IMR-90 (cell line): ENCODE measurements around the gene PSEN1. TPM values are rescaled to one million over a fixed set of nuclear protein-coding genes. Genes with fewer than 3 reads are reported as not detected.

Experiments used
- ATAC-seq: fragments of 200-7000 bp; cut with Tn5 transposase; 2 replicates; pipeline ENCODE4 v1.9.1; 2020; ENCODE audit warnings: low read depth, mild to moderate bottlenecking, moderate library complexity
- BruUV-seq: library from RNA; stranded (reverse); fragments of 400-500 nt; replicated peaks from 2 replicates; lab custom pipeline; 2021; lab: Mats Ljungman, UMichigan
- CTCF ChIA-PET: fragments of 300-600 bp; formaldehyde crosslinking; extraction: SDS; loops from one replicate; lab custom pipeline; 2021; ENCODE audit warnings: antibody characterized with exemption; lab: Yijun Ruan, JAX
- POLR2A ChIA-PET: fragments of 300-600 bp; sonication (Branson Sonifier 250); formaldehyde crosslinking; loops from one replicate; lab custom pipeline; 2022; ENCODE audit warnings: antibody characterized with exemption; ENCODE audit not compliant: unreplicated experiment; lab: Charles Lee
- DNase-seq: peaks from one replicate; pipeline ENCODE4 v3.0.0; 2013
- H2AFZ ChIP-seq: replicated peaks from 2 replicates; pipeline ENCODE3; 2013; ENCODE audit warnings: low read length, mild to moderate bottlenecking; ENCODE audit not compliant: poor library complexity
- H2AK5ac ChIP-seq: 2 replicates; pipeline ENCODE4 v1.6.1; 2013; ENCODE audit warnings: low read depth, low read length, inconsistent platforms
- H2AK9ac ChIP-seq: replicated peaks from 2 replicates; pipeline ENCODE3; 2013; ENCODE audit warnings: mild to moderate bottlenecking, low read depth, low read length, moderate library complexity; ENCODE audit not compliant: poor library complexity
- H2BK120ac ChIP-seq: 2 replicates; pipeline ENCODE4 v1.6.1; 2013; ENCODE audit warnings: low read depth, low read length, inconsistent platforms
- H2BK15ac ChIP-seq: 3 replicates; pipeline ENCODE4 v1.6.1; 2013; ENCODE audit warnings: low read depth, low read length, inconsistent platforms
- H2BK20ac ChIP-seq: 2 replicates; pipeline ENCODE4 v1.6.1; 2013; ENCODE audit warnings: low read depth, mild to moderate bottlenecking, inconsistent platforms, low read length, moderate library complexity
- H2BK5ac ChIP-seq: 2 replicates; pipeline ENCODE4 v1.6.1; 2013; ENCODE audit warnings: mild to moderate bottlenecking, low read depth, low read length, inconsistent platforms; ENCODE audit not compliant: poor library complexity, severe bottlenecking
- H3K14ac ChIP-seq: replicated peaks from 2 replicates; pipeline ENCODE4 v1.6.1; 2013; ENCODE audit warnings: low read depth, low read length, inconsistent platforms
- H3K18ac ChIP-seq: 2 replicates; pipeline ENCODE4 v1.6.1; 2013; ENCODE audit warnings: low read depth, low read length, control low read depth
- H3K23ac ChIP-seq: 2 replicates; pipeline ENCODE4 v1.6.1; 2013; ENCODE audit warnings: low read depth, low read length, inconsistent platforms
- H3K27ac ChIP-seq: 2 replicates; pipeline ENCODE4 v1.5.1; 2013; ENCODE audit warnings: mild to moderate bottlenecking, control low read depth, low read length; ENCODE audit not compliant: insufficient read depth
- H3K27me3 ChIP-seq: 2 replicates; pipeline ENCODE4 v1.6.1; 2013; ENCODE audit warnings: low read length; ENCODE audit not compliant: control insufficient read depth, insufficient read depth
- H3K36me3 ChIP-seq: 2 replicates; pipeline ENCODE4 v1.6.1; 2013; ENCODE audit warnings: low read length, mixed read lengths; ENCODE audit not compliant: control insufficient read depth, insufficient read depth
- H3K4ac ChIP-seq: 2 replicates; pipeline ENCODE4 v1.6.1; 2013; ENCODE audit warnings: low read depth, low read length, inconsistent platforms
- H3K4me1 ChIP-seq: 2 replicates; pipeline ENCODE4 v1.6.1; 2013; ENCODE audit warnings: low read length, mixed read lengths; ENCODE audit not compliant: control insufficient read depth, insufficient read depth
- H3K4me2 ChIP-seq: 2 replicates; pipeline ENCODE4 v1.6.1; 2013; ENCODE audit warnings: low read depth, mild to moderate bottlenecking, control low read depth, low read length, moderate library complexity
- H3K4me3 ChIP-seq: 2 replicates; pipeline ENCODE4 v1.5.1; 2013; ENCODE audit warnings: low read depth, mild to moderate bottlenecking, control low read depth, low read length, moderate library complexity; ENCODE audit not compliant: insufficient read depth
- H3K56ac ChIP-seq: 2 replicates; pipeline ENCODE4 v1.6.1; 2013; ENCODE audit warnings: low read length, inconsistent platforms; ENCODE audit not compliant: insufficient read depth; ENCODE audit errors: extremely low read depth
- H3K79me1 ChIP-seq, 2 experiments: 2 replicates each; pipeline ENCODE4 v1.6.1; 2013; ENCODE audit warnings: low read length in 2 of 2, inconsistent platforms in 1 of 2, low read depth in 1 of 2
- H3K9ac ChIP-seq: 2 replicates; pipeline ENCODE4 v1.6.1; 2013; ENCODE audit warnings: low read depth, low read length, control low read depth
- H3K9me1 ChIP-seq: 2 replicates; pipeline ENCODE4 v1.6.1; 2013; ENCODE audit warnings: low read length, inconsistent platforms; ENCODE audit not compliant: insufficient read depth
- H3K9me3 ChIP-seq: 2 replicates; pipeline ENCODE4 v1.6.1; 2013; ENCODE audit warnings: low read length; ENCODE audit not compliant: control insufficient read depth, insufficient read depth
- H4K20me1 ChIP-seq: 2 replicates; pipeline ENCODE4 v1.6.1; 2013; ENCODE audit warnings: low read length, inconsistent platforms; ENCODE audit not compliant: insufficient read depth
- H4K5ac ChIP-seq: 2 replicates; pipeline ENCODE4 v1.6.1; 2013; ENCODE audit warnings: mild to moderate bottlenecking, low read depth, low read length, control low read depth
- H4K8ac ChIP-seq, 2 experiments: 2 replicates each; pipeline ENCODE4 v1.6.1; 2013; ENCODE audit warnings: low read depth in 2 of 2, low read length in 2 of 2, control low read depth in 1 of 2, inconsistent platforms in 1 of 2
- H4K91ac ChIP-seq: 2 replicates; pipeline ENCODE4 v1.6.1; 2013; ENCODE audit warnings: low read depth, low read length, inconsistent platforms; ENCODE audit not compliant: insufficient read depth
- CTCF ChIP-seq: conservative IDR thresholded peaks from 2 replicates; pipeline ENCODE4 v1.5.1; 2012; ENCODE audit warnings: mild to moderate bottlenecking, low read depth, low read length, improper control_type of control experiment
- FOS ChIP-seq: fragments of 150-350 bp; IDR thresholded peaks from 2 replicates; pipeline ENCODE4 v1.6.1; 2016; ENCODE audit warnings: low read depth, low read length
- RAD21 ChIP-seq: IDR thresholded peaks from 2 replicates; pipeline ENCODE4 v1.6.1; 2012; ENCODE audit warnings: low read length, improper control_type of control experiment
- RFX5 ChIP-seq: IDR thresholded peaks from 2 replicates; pipeline ENCODE4 v1.8.0; 2012; ENCODE audit warnings: low read depth, mild to moderate bottlenecking, low read length, moderate library complexity
- WGBS, 2 experiments: methylation state at CpG; one replicate each; pipeline versions ENCODE4 v1.1.5 to v1.1.7; 2013; ENCODE audit warnings: missing lambda C conversion rate in 2 of 2; ENCODE audit not compliant: insufficient read length in 1 of 2; ENCODE audit errors: extremely low coverage in 2 of 2; 5-methylcytosine and 5-hydroxymethylcytosine counted together
- dilution Hi-C: fragments of 300-500 bp; cut with HindIII; formaldehyde crosslinking; loops from one replicate; pipeline ENCODE4 v1.14.3; 2018; ENCODE audit warnings: low sequenced_read_pairs; ENCODE audit not compliant: unreplicated experiment
- in situ Hi-C: fragments of 300-500 bp; cut with MboI; formaldehyde crosslinking; loops from 3 replicates; pipeline ENCODE4 v1.14.3; 2019; ENCODE audit warnings: low sequenced_read_pairs, inconsistent platforms, mixed read lengths
- intact Hi-C: fragments of 100-400 bp; cut with micrococcal nuclease; formaldehyde crosslinking; loops from 2 replicates; pipeline ENCODE4 v1.10.0; 2022
- polyA plus RNA-seq, 3 experiments: library from polyadenylated mRNA; depleted of rRNA; stranded (reverse); fragments of >200 nt; gene quantifications; 2 replicates each; pipeline ENCODE4 v1.2.3, GENCODE V29; 2012; ENCODE audit warnings: low replicate concordance in 1 of 3
- total RNA-seq: library from RNA; depleted of rRNA; stranded (reverse); fragments of >200 nt; gene quantifications from 2 replicates; pipeline ENCODE4 v1.2.3, GENCODE V29; 2012

The PSEN1 gene
- total and polyA plus RNA-seq, 2 of the 4 experiments (the other 2 are of a cell fraction), result 14.8 to 62.7 TPM

DNA sequence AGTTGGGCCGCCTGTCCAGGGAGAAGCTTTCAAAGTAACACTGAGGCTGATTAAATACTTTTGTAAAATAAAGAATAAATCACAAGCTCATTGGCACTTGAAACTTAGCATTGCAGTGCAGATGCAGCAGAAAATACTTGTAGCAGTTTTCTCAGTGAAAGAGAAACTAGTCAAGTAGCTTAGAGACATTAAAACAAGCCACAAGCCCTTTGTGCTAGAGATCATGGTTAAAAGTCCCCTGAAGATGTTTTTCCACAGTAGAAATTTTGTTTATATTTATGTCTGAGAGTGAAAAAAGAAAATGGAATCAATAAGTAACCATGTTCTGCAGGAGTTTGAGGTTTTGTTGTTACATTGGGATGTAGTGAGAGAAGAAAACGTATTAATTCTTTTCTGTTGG, 5.9 kb downstream of the PSEN1 start:
- Histone ChIP-seq H3K4me1 (peaks cover 11% of the 10 kb centered on the region), H2BK5ac (no peak overlapping the region), H3K18ac (no peak overlapping the region), H4K20me1 (peaks cover 53% of the 10 kb centered on the region), H4K91ac (no peak overlapping the region), H4K5ac (no peak overlapping the region), H3K27ac (no peak overlapping the region), H3K9me3 (no peaks in the 10 kb centered on the region), H3K79me1 (peaks cover 10 to 70% of the 10 kb centered on the region in 2 experiments), H3K23ac (no peak overlapping the region), H2AFZ (no peak overlapping the region), H3K9me1 (peaks cover 16% of the 10 kb centered on the region), H2AK9ac (no peak overlapping the region), H3K4me3 (no peak overlapping the region), H3K9ac (no peak overlapping the region), H3K14ac (0 out of 2 replicates have a peak overlapping the region, but pooled peaks have one; percentile 40), H3K4ac (no peak overlapping the region), H3K27me3 (no peaks in the 10 kb centered on the region), H2AK5ac (no peak overlapping the region), H3K56ac (no peak overlapping the region; the same call in 1 of the 2 replicates), H3K4me2 (no peak overlapping the region), H2BK20ac (no peak overlapping the region), H3K36me3 (no peaks in the 10 kb centered on the region), H2BK15ac (no peak overlapping the region), H4K8ac (no peak overlapping the region), H2BK120ac (no peak overlapping the region)
- dilution Hi-C loops, result no loop called here
- ATAC-seq, result no peak
- intact Hi-C loops, result no loop called here
- WGBS, 2 experiments, result no CpG with 5 or more reads among the region's 2 CpGs
- TF ChIP-seq RAD21 (no peak), FOS (no peak), CTCF (no peak), RFX5 (no peak)
- ChIA-PET CTCF (no interaction called here), POLR2A (no interaction called here)
- no TSS peak for BruUV-seq
- DNase-seq, result no peak
- in situ Hi-C loops, result no loop called here
